Liver (tissue), 9 donors: Measurements from ENCODE around the gene PTPN23. TPM values are rescaled to one million over a fixed set of nuclear protein-coding genes. Genes with fewer than 3 reads are reported as not detected.

Source experiments
- DNase-seq: peaks from one replicate; pipeline ENCODE4 v3.0.0-alpha.2; 2017; ENCODE audit warnings: low spot score
- H3K27ac ChIP-seq, 2 donors: one replicate each; pipeline ENCODE4 v1.7.0; 2013; ENCODE audit warnings: inconsistent platforms in 2 of 2, low read length in 2 of 2, control low read depth in 1 of 2, low read depth in 1 of 2, mild to moderate bottlenecking in 1 of 2
- H3K27me3 ChIP-seq, 4 donors: one replicate each; pipeline versions ENCODE4 v1.6.1 to v1.7.0; 2013; ENCODE audit warnings: low read length in 3 of 4, inconsistent platforms in 1 of 4, mild to moderate bottlenecking in 1 of 4, moderate library complexity in 1 of 4; ENCODE audit not compliant: control insufficient read depth in 4 of 4, insufficient read depth in 4 of 4
- H3K36me3 ChIP-seq, 4 donors: one replicate each; pipeline versions ENCODE4 v1.6.1 to v1.7.0; 2013; ENCODE audit warnings: low read length in 3 of 4, mild to moderate bottlenecking in 3 of 4, low read depth in 1 of 4, moderate library complexity in 1 of 4; ENCODE audit not compliant: control insufficient read depth in 4 of 4, insufficient read depth in 3 of 4
- H3K4me1 ChIP-seq, 4 donors: one replicate each; pipeline versions ENCODE4 v1.6.1 to v1.7.0; 2013; ENCODE audit warnings: low read length in 3 of 4, mild to moderate bottlenecking in 3 of 4, moderate library complexity in 1 of 4; ENCODE audit not compliant: control insufficient read depth in 4 of 4, insufficient read depth in 4 of 4
- H3K4me3 ChIP-seq, 3 donors: one replicate each; pipeline versions ENCODE4 v1.6.1 to v1.7.0; 2013; ENCODE audit warnings: low read length in 3 of 3, control low read depth in 1 of 3, low read depth in 1 of 3, mild to moderate bottlenecking in 1 of 3
- H3K9ac ChIP-seq, 2 donors: one replicate each; pipeline ENCODE4 v1.7.0; 2013; ENCODE audit warnings: low read length in 2 of 2, mild to moderate bottlenecking in 2 of 2, moderate library complexity in 2 of 2, control low read depth in 1 of 2, low read depth in 1 of 2
- H3K9me3 ChIP-seq, 4 donors: one replicate each; pipeline versions ENCODE4 v1.6.1 to v1.7.0; 2013; ENCODE audit warnings: low read length in 3 of 4; ENCODE audit not compliant: control insufficient read depth in 4 of 4
- ATF3 ChIP-seq: IDR thresholded peaks from 2 replicates; pipeline ENCODE4 v1.6.1; 2016; ENCODE audit warnings: antibody characterized with exemption
- CTCF ChIP-seq: fragments of 150-350 bp; IDR thresholded peaks from 2 replicates; pipeline ENCODE4 v1.5.1; 2017; ENCODE audit warnings: improper control_type of control experiment, low read depth, low read length; ENCODE audit not compliant: missing input control
- FOXA1 ChIP-seq: IDR thresholded peaks from 2 replicates; pipeline ENCODE4 v1.6.1; 2016; ENCODE audit warnings: antibody characterized with exemption
- GABPA ChIP-seq, 2 donors: IDR thresholded peaks in 1 of 2; conservative IDR thresholded peaks in 1 of 2; 2 replicates each; pipeline ENCODE4 v1.6.1; 2016; ENCODE audit warnings: antibody characterized with exemption in 2 of 2, mild to moderate bottlenecking in 1 of 2, moderate library complexity in 1 of 2
- HNF4A ChIP-seq, 2 donors: conservative IDR thresholded peaks; 2 replicates each; pipeline ENCODE4 v1.6.1; 2016; ENCODE audit warnings: antibody characterized with exemption in 2 of 2, mild to moderate bottlenecking in 2 of 2
- HNF4G ChIP-seq: IDR thresholded peaks from 2 replicates; pipeline ENCODE4 v1.6.1; 2016; ENCODE audit warnings: antibody characterized with exemption
- JUND ChIP-seq, 2 donors: IDR thresholded peaks; 2 replicates each; pipeline ENCODE4 v1.6.1; 2016; ENCODE audit warnings: antibody characterized with exemption in 2 of 2
- NR2F2 ChIP-seq: IDR thresholded peaks from 2 replicates; pipeline ENCODE4 v1.6.1; 2016; ENCODE audit warnings: antibody characterized with exemption
- RAD21 ChIP-seq, 2 donors: IDR thresholded peaks; 2 replicates each; pipeline ENCODE4 v1.6.1; 2016; ENCODE audit warnings: antibody characterized with exemption in 2 of 2, mild to moderate bottlenecking in 2 of 2
- RXRA ChIP-seq, 2 donors: IDR thresholded peaks; 2 replicates each; pipeline ENCODE4 v1.6.1; 2017 to 2018; ENCODE audit warnings: antibody characterized with exemption in 2 of 2, mild to moderate bottlenecking in 1 of 2
- SP1 ChIP-seq: IDR thresholded peaks from 2 replicates; pipeline ENCODE4 v1.6.1; 2018; ENCODE audit warnings: antibody characterized with exemption, mild to moderate bottlenecking
- TAF1 ChIP-seq: conservative IDR thresholded peaks from 2 replicates; pipeline ENCODE4 v1.6.1; 2016; ENCODE audit warnings: antibody characterized with exemption, mild to moderate bottlenecking
- YY1 ChIP-seq: IDR thresholded peaks from 2 replicates; pipeline ENCODE4 v1.6.1; 2016; ENCODE audit warnings: antibody characterized with exemption, mild to moderate bottlenecking
- ZBTB33 ChIP-seq: IDR thresholded peaks from 2 replicates; pipeline ENCODE4 v1.6.1; 2016; ENCODE audit warnings: antibody characterized with exemption
- WGBS: extraction: QIAGEN DNeasy Blood & Tissue Kit; methylation state at CpG from one replicate; pipeline ENCODE4 v1.1.7; 2013; 5-methylcytosine and 5-hydroxymethylcytosine counted together
- polyA plus RNA-seq, 2 donors: library from polyadenylated mRNA; stranded (reverse) in 1 of 2; unstranded in 1 of 2; fragments of 200-250 nt in 1 of 2; fragments of >200 nt in 1 of 2; fragmentation: Nextera tagmentation in 1 of 2; extraction: Ambion mirVana in 1 of 2; gene quantifications; one replicate each; pipeline versions ENCODE4 v1.2.1 to v1.2.3, GENCODE V29; 2013 to 2015
- total RNA-seq, 2 donors: library from RNA; depleted of rRNA; stranded (reverse); fragments of >200 nt; gene quantifications; one replicate each; pipeline ENCODE4 v1.2.3, GENCODE V29; 2014
- TF ChIP-seq, protein P1 (sequence below): IDR thresholded peaks from 2 replicates; pipeline ENCODE4 v1.6.1; 2016; ENCODE audit warnings: antibody characterized with exemption, mild to moderate bottlenecking
- donor health status: healthy.
- donor health status: healthy.
- donor health status: healthy.
- donor health status: healthy.
- donor health status: healthy.

Gene PTPN23
- total and polyA plus RNA-seq, 4 donors = 3.8 to 84.4 (median 11.5) TPM

DNA sequence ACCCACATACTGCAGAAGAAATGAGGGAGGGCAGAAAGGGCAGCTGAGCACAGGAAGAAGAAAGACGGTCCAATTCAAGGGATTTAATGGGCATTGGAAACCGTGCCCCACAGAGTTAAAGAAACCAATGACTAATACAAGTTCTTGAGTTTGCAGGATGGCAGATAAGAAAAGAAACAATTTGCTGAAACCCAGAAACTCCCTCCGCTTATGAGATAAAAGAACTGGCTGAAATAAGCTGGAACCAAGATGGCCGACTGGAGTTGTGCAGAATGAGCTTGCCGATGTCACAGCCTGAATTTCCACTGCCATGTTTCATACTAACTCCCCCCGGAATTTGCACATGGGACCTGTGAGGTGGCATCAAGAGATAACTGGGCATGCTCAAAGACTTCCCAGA lies 47.8 kb downstream of the PTPN23 start:
- H3K9ac ChIP-seq = no peak overlapping the region
- no peak overlapping the region for H3K4me3 ChIP-seq
- no peak for DNase-seq
- no peaks in the 10 kb centered on the region for H3K27me3 ChIP-seq
- TF ChIP-seq ATF3 (no peak), HNF4A (conservative IDR thresholded peaks at IDR 0.05) (no peak), NR2F2 (no peak), FOXA1 (no peak), SP1 (no peak), RXRA (IDR thresholded peaks at IDR 0.05) (no peak), TAF1 (no peak), HNF4G (no peak), CTCF (no peak), YY1 (no peak), GABPA (IDR thresholded peaks at IDR 0.05 in 1 of 2, conservative IDR thresholded peaks at IDR 0.05 in 1 of 2) (no peak), RAD21 (IDR thresholded peaks at IDR 0.05) (no peak), ZBTB33 (no peak), JUND (IDR thresholded peaks at IDR 0.05) (no peak)
- TF ChIP-seq, protein P1, sequence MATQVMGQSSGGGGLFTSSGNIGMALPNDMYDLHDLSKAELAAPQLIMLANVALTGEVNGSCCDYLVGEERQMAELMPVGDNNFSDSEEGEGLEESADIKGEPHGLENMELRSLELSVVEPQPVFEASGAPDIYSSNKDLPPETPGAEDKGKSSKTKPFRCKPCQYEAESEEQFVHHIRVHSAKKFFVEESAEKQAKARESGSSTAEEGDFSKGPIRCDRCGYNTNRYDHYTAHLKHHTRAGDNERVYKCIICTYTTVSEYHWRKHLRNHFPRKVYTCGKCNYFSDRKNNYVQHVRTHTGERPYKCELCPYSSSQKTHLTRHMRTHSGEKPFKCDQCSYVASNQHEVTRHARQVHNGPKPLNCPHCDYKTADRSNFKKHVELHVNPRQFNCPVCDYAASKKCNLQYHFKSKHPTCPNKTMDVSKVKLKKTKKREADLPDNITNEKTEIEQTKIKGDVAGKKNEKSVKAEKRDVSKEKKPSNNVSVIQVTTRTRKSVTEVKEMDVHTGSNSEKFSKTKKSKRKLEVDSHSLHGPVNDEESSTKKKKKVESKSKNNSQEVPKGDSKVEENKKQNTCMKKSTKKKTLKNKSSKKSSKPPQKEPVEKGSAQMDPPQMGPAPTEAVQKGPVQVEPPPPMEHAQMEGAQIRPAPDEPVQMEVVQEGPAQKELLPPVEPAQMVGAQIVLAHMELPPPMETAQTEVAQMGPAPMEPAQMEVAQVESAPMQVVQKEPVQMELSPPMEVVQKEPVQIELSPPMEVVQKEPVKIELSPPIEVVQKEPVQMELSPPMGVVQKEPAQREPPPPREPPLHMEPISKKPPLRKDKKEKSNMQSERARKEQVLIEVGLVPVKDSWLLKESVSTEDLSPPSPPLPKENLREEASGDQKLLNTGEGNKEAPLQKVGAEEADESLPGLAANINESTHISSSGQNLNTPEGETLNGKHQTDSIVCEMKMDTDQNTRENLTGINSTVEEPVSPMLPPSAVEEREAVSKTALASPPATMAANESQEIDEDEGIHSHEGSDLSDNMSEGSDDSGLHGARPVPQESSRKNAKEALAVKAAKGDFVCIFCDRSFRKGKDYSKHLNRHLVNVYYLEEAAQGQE = no peak
- peaks cover 1 to 29% (median 18%) of the 10 kb centered on the region in 4 donors for H3K36me3 ChIP-seq
- H3K4me1 ChIP-seq = peaks cover 0 to 46% (median 26%) of the 10 kb centered on the region in 4 donors
- WGBS = 72% methylated on average over 6 of the region's 6 CpGs
- H3K27ac ChIP-seq = no peak overlapping the region
- H3K9me3 ChIP-seq = no peaks in the 10 kb centered on the region
